ENCODE data around the gene TRMT10B.

GRCh38 chr9:37710046-37710445, 43.6 kb upstream of the TRMT10B start:
- TF ChIP-seq POLR2AphosphoS5 (IDR thresholded peaks at IDR 0.05) (no peak), CTCF (IDR thresholded peaks at IDR 0.05) (no peak), POLR2A (IDR thresholded peaks at IDR 0.05) (no peak)
